HTERT RPE-1 (cell line): ENCODE measurements around the gene SEMA4C.
"Not testable (repeated sequence)": the region's sequence is repeated elsewhere in the genome, so short reads cannot be mapped to it uniquely, and the experiment has no call there.

Source experiments
- in situ Hi-C: fragments of 300-500 bp; cut with MboI; formaldehyde crosslinking; loops from 4 replicates; pipeline ENCODE4 v1.14.3; 2020; ENCODE audit warnings: low sequenced_read_pairs

The SEMA4C gene

GRCh38 chr2:96867756-96868554 is 1.9 kb downstream of the SEMA4C start:
- in situ Hi-C loops = no loop called here

- in situ Hi-C loops = no loop called here
Observed at GRCh38 chr2:96866986-96867755, 2.7 kb downstream of the SEMA4C start.

- in situ Hi-C loops = no loop called here
Observed at GRCh38 chr2:96866586-96866985, 3.3 kb downstream of the SEMA4C start.

GRCh38 chr2:96866149-96866548 is 3.7 kb downstream of the SEMA4C start:
- in situ Hi-C loops = no loop called here

- in situ Hi-C loops = no loop called here
Observed at GRCh38 chr2:96865654-96866053, 4.2 kb downstream of the SEMA4C start.

GRCh38 chr2:96864343-96865091 is 5.4 kb downstream of the SEMA4C start:
- in situ Hi-C loops = no loop called here

GRCh38 chr2:96863575-96864342 is 6.1 kb downstream of the SEMA4C start:
- in situ Hi-C loops = no loop called here

- in situ Hi-C loops = not testable (repeated sequence)
Observed at GRCh38 chr2:96863056-96863455, 6.8 kb downstream of the SEMA4C start.

GRCh38 chr2:96861074-96861473 is 8.8 kb downstream of the SEMA4C start:
- in situ Hi-C loops = no loop called here

- in situ Hi-C loops = no loop called here
Observed at GRCh38 chr2:96860065-96861029, 9.5 kb downstream of the SEMA4C start.

- in situ Hi-C loops = no loop called here
Observed at GRCh38 chr2:96859681-96860064, 10.2 kb downstream of the SEMA4C start.

- in situ Hi-C loops = no loop called here
Observed at GRCh38 chr2:96859099-96859649, 10.7 kb downstream of the SEMA4C start.

GRCh38 chr2:96857667-96858372 is 12.1 kb downstream of the SEMA4C start, which contains the start of gene ANKRD39:
Gene ANKRD39, minus strand, starts transcription at chr2:96858016. Its CDS starts 29 bp downstream, at chr2:96857987.
- in situ Hi-C loops = no loop called here

- in situ Hi-C loops = no loop called here
Observed at GRCh38 chr2:96856776-96857666, 12.9 kb downstream of the SEMA4C start.

GRCh38 chr2:96853321-96853720 is 16.6 kb downstream of the SEMA4C start:
- in situ Hi-C loops = no loop called here

- in situ Hi-C loops = no loop called here
Observed at GRCh38 chr2:96852667-96853066, 17.2 kb downstream of the SEMA4C start.

GRCh38 chr2:96848264-96848663 is 21.6 kb downstream of the SEMA4C start:
- in situ Hi-C loops = no loop called here

- in situ Hi-C loops = no loop called here
Observed at GRCh38 chr2:96847586-96847985, 22.3 kb downstream of the SEMA4C start.
